Right renal cortex interstitium (tissue), 3 donors: Measurements from ENCODE around the gene KIF2A. TPM values are rescaled to one million over a fixed set of nuclear protein-coding genes. Genes with fewer than 3 reads are reported as not detected.

Source experiments
- DNase-seq, 3 donors: peaks; one replicate each; pipeline ENCODE4 v3.0.0-alpha.2; 2013; ENCODE audit warnings: low read depth in 3 of 3, low spot score in 2 of 3
- polyA plus RNA-seq, 3 donors: library from polyadenylated mRNA; unstranded; fragments of 120-200 nt; gene quantifications; one replicate each; pipeline ENCODE4 v1.2.1, GENCODE V29; 2013; ENCODE audit not compliant: insufficient read length in 3 of 3

The KIF2A gene
- polyA plus RNA-seq, 3 donors, result 54.8 to 65.2 (median 60.1) TPM

DNA sequence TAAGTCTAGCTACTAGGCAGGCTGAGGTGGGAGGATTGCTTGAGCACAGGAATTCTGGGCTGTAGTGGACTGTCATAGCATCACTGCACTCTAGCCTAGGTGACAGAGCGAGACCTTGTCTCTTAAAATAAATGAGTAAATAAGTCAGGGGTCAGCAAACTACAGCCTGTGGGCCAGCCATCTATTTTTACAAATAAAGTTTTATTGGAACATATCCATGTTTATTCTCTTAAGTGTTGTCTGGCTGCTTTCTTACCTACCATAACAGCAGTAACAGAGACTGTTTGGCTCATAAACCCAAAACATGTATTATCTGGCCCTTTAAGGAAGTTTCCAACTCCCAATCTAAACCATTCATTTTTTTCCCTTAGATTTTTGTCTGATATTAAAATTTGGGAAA, 68.1 kb downstream of the KIF2A start:
- no peak for DNase-seq

DNA sequence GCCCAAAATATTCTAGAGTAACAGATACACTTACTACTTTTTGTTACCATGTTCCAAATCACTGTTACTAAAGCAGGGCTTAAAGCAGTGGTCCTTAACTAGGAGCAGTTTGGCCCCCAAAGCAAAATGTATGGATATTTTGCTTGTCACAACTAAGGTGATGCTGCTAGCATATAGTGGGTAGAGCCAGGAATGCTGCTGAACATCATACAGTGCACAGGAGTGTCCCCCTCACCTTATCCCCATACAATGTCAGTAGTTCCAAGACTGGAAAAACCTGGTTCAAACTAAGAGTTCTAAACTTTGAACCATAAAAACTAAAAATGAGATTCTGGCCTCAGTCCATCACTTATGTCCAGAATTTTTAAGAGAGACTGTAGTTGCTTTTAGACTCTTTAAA, 69.6 kb downstream of the KIF2A start:
- DNase-seq, result no peak

DNA sequence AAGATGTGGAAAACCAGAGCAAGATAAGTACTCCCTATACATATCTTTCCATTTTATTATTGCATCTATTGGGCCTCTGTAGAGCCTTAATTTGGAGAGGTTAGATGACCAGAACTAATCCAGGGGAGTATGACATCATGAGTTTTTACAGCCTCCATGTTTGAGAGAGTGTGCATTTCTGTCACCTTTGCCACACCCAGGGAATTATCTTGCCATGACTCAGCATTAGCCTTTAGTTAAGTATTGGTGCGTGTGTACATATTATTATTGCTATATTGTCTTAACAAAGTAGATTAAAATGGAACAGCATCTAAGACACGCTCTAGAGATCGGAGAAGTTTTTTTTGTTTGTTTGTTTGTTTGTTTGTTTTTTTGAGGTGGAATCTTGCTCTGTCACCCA, 70.1 kb downstream of the KIF2A start:
- no peak for DNase-seq

DNA sequence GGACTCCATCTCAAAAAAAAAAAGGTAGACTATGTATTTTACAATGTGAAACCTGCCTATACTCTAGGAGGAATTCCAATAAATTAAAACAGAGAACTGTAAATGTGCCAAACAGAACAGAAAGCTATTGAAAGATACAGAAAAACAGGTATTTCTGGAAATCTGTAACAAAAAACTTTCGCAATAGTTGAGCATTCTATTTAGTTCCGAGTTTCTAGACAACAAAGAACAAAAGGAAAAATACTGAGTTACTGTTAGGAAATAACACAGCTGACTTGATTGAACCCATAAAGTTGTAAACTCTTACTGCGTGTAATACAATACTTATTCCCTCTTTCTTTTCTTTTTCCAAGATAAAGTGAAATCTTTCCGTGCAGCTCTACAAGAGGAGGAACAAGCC, 79.1 kb downstream of the KIF2A start:
- DNase-seq, result no peak

- DNase-seq, result no peak
Observed at GRCh38 chr5:62385816-62386400, 79.9 kb downstream of the KIF2A start.

GRCh38 chr5:62386824-62387223, 80.8 kb downstream of the KIF2A start:
- DNase-seq, result no peak

DNA sequence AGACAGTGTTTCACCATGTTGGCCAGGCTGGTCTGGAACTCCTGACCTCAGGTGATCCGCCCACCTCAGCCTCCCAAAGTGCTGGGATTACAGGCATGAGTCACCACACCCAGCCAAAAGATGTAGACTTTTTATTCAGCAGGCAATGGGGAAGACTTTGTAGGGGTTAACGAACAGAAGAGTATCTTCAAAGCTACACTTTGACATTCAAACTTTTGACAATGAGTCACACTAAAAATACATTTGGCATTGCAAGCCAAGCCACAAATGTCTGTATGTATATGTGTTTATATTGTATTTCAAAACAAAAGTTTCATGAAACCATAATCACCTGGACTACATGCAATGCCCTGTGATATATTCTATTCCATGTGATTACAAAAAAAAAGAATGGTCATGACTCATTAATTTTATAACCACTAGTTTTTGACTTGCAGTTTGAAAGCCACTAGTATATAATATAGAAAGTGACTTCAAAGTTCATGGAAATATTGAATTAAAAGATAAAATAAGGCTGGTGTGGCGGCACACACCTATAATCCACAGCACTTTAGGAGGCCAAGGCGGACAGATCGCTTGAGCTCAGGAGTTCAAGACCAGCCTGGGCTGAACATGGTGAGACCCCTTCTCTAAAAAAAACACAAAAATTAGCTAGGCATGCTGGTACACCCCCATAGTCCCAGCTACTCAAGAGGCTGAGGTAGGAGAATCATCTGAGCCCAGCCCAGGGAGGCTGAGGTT, 89.4 kb downstream of the KIF2A start:
- no peak for DNase-seq

DNA sequence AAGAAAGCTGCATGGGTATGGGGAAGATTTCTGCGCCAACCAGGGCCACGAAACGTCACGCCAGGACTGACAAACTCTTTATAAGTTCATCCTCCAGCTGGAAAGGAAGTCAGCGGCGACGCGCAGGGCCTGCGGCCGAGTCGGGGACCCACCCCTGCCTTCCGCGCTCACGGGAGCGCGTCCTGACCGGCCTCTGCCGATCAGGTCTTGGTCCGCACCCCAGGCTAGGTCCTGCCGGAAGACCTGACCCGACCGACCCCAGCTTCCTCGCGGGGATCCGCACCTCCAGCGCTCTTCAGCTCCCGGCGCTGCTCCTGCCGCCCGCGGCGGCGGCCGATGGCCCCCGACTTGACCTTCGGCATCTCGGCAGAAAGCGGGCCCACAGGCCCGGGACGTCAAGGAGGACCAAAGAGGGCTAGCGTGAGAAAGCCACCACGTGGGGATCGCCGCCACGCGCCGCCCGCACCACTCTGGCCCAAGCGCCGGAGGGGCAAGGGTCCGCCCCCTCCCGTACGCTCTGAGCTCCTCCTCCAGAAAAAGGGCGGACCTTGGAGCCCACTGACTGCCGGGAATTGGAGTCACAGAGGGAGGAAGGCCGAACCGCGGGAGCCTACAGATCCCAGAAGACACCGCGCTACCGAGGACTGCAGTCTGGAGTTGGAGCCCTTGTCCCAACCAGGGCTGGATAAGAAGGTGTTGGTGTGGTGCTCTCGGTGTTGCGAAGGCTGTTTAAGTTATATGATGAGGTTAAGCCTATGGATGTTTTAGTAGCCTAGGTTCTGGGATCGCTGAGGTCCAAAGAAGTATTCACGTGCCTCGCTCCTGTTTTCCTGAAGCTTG, 97.6 kb downstream of the KIF2A start, which contains the start of gene DIMT1:
Gene DIMT1, minus strand, starts transcription at position 495 of the 840 bp plus-strand sequence. Its CDS starts 133 bp downstream, at position 362.
- DNase-seq, result peak; percentile 91 to 96 (median 93)

DNA sequence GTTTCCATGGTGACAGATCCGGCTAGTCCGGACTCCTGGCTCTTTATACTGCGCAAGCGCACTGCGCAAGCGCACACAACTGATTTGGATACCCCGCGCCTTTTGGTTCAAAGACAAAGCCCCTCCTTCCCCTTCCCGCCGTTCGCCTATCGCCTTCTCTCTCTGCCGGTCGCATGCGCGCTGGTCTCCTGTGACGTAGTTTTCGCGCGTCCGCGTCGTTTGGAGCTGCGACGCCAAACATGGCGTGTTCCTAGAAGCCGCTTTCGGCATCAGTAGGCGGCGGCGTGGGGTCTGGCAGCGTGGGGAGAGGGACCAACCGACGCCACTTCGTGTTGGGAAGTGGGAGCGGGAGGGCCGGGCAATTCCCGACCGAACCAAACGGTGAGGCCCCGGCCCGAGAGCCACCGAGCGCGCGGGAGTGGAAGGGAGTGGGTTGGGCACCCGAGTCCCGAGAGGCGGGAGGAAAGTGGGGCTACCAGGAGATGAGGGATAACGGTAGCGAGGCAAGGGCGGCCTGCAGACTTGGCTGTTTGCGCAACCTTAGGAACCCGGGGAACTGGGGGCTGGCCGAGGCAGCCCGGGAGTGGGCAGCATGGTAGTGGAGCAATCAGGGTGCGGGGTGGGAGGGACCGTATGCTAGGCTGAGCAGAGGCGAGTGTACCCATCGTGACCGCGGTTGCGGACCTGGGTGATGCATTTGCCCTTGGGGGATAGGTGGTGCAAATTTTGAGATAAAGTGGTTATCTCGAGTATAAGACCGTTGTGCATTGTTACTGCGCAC, 106.7 kb downstream of the KIF2A start, which contains the start of gene IPO11:
Gene IPO11, plus strand, starts transcription at position 215 of the 781 bp plus-strand sequence. CDS start 24,517 bp downstream, outside the sequence.
- DNase-seq, result peak; percentile 99

GRCh38 chr5:62413711-62414110, 107.7 kb downstream of the KIF2A start:
- DNase-seq, result no peak

GRCh38 chr5:62418462-62419076, 112.6 kb downstream of the KIF2A start:
- no peak for DNase-seq

GRCh38 chr5:62419609-62420008, 113.6 kb downstream of the KIF2A start:
- no peak for DNase-seq

- DNase-seq, result no peak
Observed at GRCh38 chr5:62421414-62421813, 115.4 kb downstream of the KIF2A start.

GRCh38 chr5:62424763-62425162, 118.8 kb downstream of the KIF2A start:
- no peak for DNase-seq

DNA sequence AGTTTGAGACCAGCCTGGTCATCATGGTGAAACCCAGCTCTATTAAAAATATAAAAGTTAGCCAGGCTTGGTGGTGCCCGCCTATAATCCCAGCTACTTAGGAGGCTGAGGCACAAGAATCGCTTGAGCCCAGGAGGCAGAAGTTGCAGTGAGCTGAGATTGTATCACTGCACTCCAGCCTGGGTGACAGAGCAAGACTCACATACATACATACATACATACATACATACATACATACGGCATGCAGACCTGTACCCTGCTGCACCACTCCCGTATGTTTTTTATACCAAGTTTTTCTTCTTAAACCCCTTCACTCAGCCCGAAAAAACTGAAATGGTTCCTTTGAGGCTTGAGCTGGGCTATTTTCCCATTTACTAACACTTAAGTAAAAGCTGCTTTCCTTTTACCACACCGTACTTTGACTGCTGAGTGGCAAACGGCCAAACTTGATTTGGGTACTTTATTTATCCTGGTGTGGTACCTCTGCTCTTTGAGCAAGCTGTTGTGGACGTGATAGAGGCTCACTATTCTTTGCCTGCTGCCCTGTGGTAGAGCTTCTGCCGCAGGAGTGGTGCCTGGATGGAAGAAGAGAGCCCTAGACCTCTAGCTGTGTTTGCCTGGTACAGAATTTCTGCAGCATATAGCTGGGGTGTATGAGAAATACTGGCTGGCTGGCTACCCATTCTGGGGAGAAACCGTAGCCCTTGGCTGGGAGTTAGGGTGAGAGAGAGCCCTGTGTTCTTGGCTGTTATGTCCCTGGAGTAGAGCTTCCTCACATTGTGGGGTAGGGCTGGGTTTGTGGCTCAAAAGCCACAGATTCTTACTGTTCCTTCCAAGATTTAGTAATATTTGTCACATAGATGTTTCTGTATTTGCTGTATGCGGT, 126.0 kb downstream of the KIF2A start:
- no peak for DNase-seq

DNA sequence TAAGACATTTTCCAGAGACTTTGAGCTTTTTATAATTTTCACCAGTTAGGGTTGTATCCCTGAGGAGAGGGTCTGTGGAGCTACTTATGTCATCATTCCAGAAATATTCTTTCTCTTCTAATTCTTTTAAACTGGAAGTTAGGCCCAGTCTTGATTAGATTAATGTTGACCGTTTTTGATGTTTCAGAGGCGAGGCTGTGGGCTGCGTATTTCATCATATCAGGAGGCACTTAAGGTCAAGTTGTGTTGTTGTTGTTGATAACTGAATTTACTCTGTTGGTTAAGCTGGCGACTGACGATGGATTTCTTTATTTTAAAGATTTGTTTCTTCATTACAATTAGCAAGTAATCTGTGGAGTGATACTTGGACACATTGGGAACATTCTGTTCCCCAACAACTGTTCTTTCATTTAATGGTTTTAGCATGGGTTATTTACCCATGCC, 126.6 kb downstream of the KIF2A start:
- no peak for DNase-seq
